Neutrophil (primary cell): ENCODE data around the gene SH3RF1.

Source experiments
- H3K27ac ChIP-seq: fragments of 200-600 bp; sonication (generic); 2 replicates; pipeline ENCODE4 v1.5.1; 2016; ENCODE audit warnings: mild to moderate bottlenecking, moderate library complexity
- H3K27me3 ChIP-seq: fragments of 200-600 bp; sonication (generic); 2 replicates; pipeline ENCODE4 v1.6.0; 2016; ENCODE audit warnings: mild to moderate bottlenecking
- H3K36me3 ChIP-seq: fragments of 200-600 bp; sonication (generic); 2 replicates; pipeline ENCODE4 v1.5.1; 2017
- H3K4me1 ChIP-seq, 2 experiments: fragments of 200-600 bp in 1 of 2; sonication (generic) in 1 of 2; 1 replicate in 1 of 2; 2 replicates in 1 of 2; pipeline versions ENCODE4 v1.5.1 to v1.6.1; 2013 to 2016; ENCODE audit warnings: low read depth in 1 of 2, low read length in 1 of 2, mild to moderate bottlenecking in 1 of 2, moderate library complexity in 1 of 2; ENCODE audit not compliant: control insufficient read depth in 1 of 2, insufficient read depth in 1 of 2
- H3K4me3 ChIP-seq, 2 experiments: fragments of 200-600 bp in 1 of 2; sonication (generic) in 1 of 2; 1 replicate in 1 of 2; 2 replicates in 1 of 2; pipeline ENCODE4 v1.5.1; 2013 to 2016; ENCODE audit warnings: low read depth in 1 of 2, low read length in 1 of 2, mild to moderate bottlenecking in 1 of 2, moderate library complexity in 1 of 2
- H3K9me3 ChIP-seq: fragments of 200-600 bp; sonication (generic); 2 replicates; pipeline ENCODE4 v1.5.1; 2016
- CTCF ChIP-seq: fragments of 200-600 bp; sonication (generic); IDR thresholded peaks from 2 replicates; pipeline ENCODE4 v1.5.1; 2016; ENCODE audit warnings: antibody characterized with exemption

The SH3RF1 gene

GRCh38 chr4:169133932-169134331 lies 136.8 kb downstream of the SH3RF1 start:
- H3K4me3 ChIP-seq: no peak overlapping the region
- H3K9me3 ChIP-seq: no peaks in the 10 kb centered on the region
- H3K27ac ChIP-seq: no peak overlapping the region
- no peaks in the 10 kb centered on the region for H3K27me3 ChIP-seq
- TF ChIP-seq CTCF: no peak
- H3K36me3 ChIP-seq: peaks cover 29% of the 10 kb centered on the region
- no peaks in the 10 kb centered on the region for H3K4me1 ChIP-seq

GRCh38 chr4:169132561-169133305 lies 138.0 kb downstream of the SH3RF1 start:
- TF ChIP-seq CTCF: no peak
- Histone ChIP-seq H3K27me3 (no peaks in the 10 kb centered on the region), H3K4me3 (no peak overlapping the region), H3K4me1 (no peaks in the 10 kb centered on the region), H3K36me3 (peaks cover 29% of the 10 kb centered on the region), H3K27ac (no peak overlapping the region), H3K9me3 (no peaks in the 10 kb centered on the region)

GRCh38 chr4:169131556-169132208 lies 139.1 kb downstream of the SH3RF1 start:
- no peak for TF ChIP-seq CTCF
- Histone ChIP-seq H3K27me3 (no peaks in the 10 kb centered on the region), H3K9me3 (no peaks in the 10 kb centered on the region), H3K4me1 (no peaks in the 10 kb centered on the region), H3K36me3 (peaks cover 29% of the 10 kb centered on the region), H3K27ac (no peak overlapping the region), H3K4me3 (no peak overlapping the region)

- Histone ChIP-seq H3K36me3 (peaks cover 10% of the 10 kb centered on the region), H3K27ac (no peak overlapping the region), H3K4me3 (no peak overlapping the region), H3K27me3 (no peaks in the 10 kb centered on the region), H3K9me3 (no peaks in the 10 kb centered on the region), H3K4me1 (no peaks in the 10 kb centered on the region)
- no peak for TF ChIP-seq CTCF
Observed at GRCh38 chr4:169128902-169129301, 141.9 kb downstream of the SH3RF1 start.

GRCh38 chr4:169127314-169127713 lies 143.4 kb downstream of the SH3RF1 start:
- no peaks in the 10 kb centered on the region for H3K4me1 ChIP-seq
- no peak overlapping the region for H3K27ac ChIP-seq
- no peaks in the 10 kb centered on the region for H3K9me3 ChIP-seq
- no peaks in the 10 kb centered on the region for H3K27me3 ChIP-seq
- no peak overlapping the region for H3K4me3 ChIP-seq
- no peak for TF ChIP-seq CTCF
- peaks cover 10% of the 10 kb centered on the region for H3K36me3 ChIP-seq
